Measurements from ENCODE around the gene IGSF5.

IGSF5 gene

DNA sequence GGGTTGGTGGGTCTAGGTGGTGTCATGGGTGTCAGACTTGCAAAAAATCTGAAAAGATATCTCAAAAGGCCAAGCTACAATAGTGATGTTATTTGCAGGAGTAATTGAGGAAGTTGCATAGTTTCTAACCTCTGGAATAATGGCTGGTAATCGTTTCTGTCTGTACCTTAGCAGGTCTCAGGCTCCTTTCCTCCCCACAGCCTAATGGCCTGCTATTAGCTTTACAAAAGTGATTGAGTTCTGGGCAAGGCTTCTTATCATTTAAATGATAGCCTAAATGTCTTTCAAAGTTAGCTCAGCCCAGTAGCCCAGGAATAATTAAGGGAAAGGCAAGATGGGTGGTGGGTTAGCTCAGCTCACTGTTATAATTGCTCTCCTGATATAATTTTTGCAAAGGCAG is 37.7 kb upstream of the IGSF5 start:
- Histone ChIP-seq H3K36me3 (no peaks in the 10 kb centered on the region), H3K9me3 (ENCODE audit: severe bottlenecking) (peaks cover 7% of the 10 kb centered on the region), H3K27ac (no peak overlapping the region), H3K4me3 (ENCODE audit: low read depth, low read length) (no peak overlapping the region), H3K27me3 (ENCODE audit: insufficient read depth, low read depth, severe bottlenecking) (no peaks in the 10 kb centered on the region)
- TF ChIP-seq, protein P1, sequence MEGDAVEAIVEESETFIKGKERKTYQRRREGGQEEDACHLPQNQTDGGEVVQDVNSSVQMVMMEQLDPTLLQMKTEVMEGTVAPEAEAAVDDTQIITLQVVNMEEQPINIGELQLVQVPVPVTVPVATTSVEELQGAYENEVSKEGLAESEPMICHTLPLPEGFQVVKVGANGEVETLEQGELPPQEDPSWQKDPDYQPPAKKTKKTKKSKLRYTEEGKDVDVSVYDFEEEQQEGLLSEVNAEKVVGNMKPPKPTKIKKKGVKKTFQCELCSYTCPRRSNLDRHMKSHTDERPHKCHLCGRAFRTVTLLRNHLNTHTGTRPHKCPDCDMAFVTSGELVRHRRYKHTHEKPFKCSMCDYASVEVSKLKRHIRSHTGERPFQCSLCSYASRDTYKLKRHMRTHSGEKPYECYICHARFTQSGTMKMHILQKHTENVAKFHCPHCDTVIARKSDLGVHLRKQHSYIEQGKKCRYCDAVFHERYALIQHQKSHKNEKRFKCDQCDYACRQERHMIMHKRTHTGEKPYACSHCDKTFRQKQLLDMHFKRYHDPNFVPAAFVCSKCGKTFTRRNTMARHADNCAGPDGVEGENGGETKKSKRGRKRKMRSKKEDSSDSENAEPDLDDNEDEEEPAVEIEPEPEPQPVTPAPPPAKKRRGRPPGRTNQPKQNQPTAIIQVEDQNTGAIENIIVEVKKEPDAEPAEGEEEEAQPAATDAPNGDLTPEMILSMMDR (IDR thresholded peaks at IDR 0.05; ENCODE audit: low read depth, low read length), result no peak
- no peak for DNase-seq

DNA sequence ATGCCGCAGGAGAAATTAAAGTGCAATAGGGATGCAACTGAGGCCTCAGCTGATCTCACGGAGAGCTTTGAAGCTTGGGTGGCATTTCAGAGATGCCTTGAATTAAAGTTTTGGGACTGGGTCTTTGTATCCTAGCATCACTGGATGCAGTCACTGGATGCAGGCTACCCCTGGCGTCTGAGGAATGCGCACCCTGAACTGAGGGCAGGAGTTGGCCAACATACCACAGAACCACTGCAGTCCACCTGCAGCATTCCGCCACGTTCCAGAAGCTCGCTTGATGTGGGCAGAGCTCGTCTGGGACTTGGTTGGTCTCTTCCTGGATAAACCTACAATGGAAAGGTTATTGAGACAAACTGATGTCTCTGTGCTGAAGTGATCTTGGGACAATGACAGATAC is 34.1 kb upstream of the IGSF5 start:
- Histone ChIP-seq H3K9me3 (ENCODE audit: severe bottlenecking) (peaks cover 2% of the 10 kb centered on the region), H3K27ac (no peak overlapping the region), H3K36me3 (no peaks in the 10 kb centered on the region), H3K27me3 (ENCODE audit: insufficient read depth, low read depth, severe bottlenecking) (no peaks in the 10 kb centered on the region), H3K4me3 (ENCODE audit: low read depth, low read length) (no peak overlapping the region)
- DNase-seq, result no peak
- TF ChIP-seq, protein P1 (IDR thresholded peaks at IDR 0.05; ENCODE audit: low read depth, low read length), result no peak

DNA sequence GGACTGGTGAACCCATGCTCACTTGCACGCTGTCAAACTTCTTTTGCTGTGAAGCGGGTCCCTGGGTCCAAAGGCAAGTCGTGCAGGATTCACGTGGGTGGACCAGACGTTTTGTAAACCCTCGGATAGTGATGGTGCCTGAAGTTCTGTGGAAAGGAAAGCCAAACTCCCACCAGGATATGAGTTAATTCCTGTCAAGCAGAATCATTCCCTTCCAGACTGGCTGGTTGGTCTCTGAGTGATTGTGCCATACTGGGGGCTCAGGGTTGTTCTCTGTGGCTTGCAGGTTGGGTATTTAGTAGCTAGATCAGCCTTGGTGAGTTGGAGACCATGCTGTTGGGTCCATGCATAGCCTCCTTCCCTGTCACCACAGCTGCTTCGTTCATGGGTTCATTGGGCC is 32.7 kb upstream of the IGSF5 start:
- DNase-seq, result no peak
- no peak overlapping the region for H3K4me3 ChIP-seq (ENCODE audit: low read depth, low read length)
- no peak overlapping the region for H3K27ac ChIP-seq
- H3K9me3 ChIP-seq (ENCODE audit: severe bottlenecking), result peaks cover 2% of the 10 kb centered on the region
- no peaks in the 10 kb centered on the region for H3K36me3 ChIP-seq
- no peaks in the 10 kb centered on the region for H3K27me3 ChIP-seq (ENCODE audit: insufficient read depth, low read depth, severe bottlenecking)
- TF ChIP-seq, protein P1 (IDR thresholded peaks at IDR 0.05; ENCODE audit: low read depth, low read length), result no peak

- TF ChIP-seq, protein P1 (IDR thresholded peaks at IDR 0.05; ENCODE audit: low read depth, low read length), result peak; percentile 68
- no peak overlapping the region for H3K4me3 ChIP-seq (ENCODE audit: low read depth, low read length)
- H3K27me3 ChIP-seq (ENCODE audit: insufficient read depth, low read depth, severe bottlenecking), result no peaks in the 10 kb centered on the region
- peaks cover 2% of the 10 kb centered on the region for H3K9me3 ChIP-seq (ENCODE audit: severe bottlenecking)
- DNase-seq, result peak; percentile 62
- H3K36me3 ChIP-seq, result no peaks in the 10 kb centered on the region
- H3K27ac ChIP-seq, result no peak overlapping the region
Observed at GRCh38 chr21:39712976-39713375, 32.0 kb upstream of the IGSF5 start.

DNA sequence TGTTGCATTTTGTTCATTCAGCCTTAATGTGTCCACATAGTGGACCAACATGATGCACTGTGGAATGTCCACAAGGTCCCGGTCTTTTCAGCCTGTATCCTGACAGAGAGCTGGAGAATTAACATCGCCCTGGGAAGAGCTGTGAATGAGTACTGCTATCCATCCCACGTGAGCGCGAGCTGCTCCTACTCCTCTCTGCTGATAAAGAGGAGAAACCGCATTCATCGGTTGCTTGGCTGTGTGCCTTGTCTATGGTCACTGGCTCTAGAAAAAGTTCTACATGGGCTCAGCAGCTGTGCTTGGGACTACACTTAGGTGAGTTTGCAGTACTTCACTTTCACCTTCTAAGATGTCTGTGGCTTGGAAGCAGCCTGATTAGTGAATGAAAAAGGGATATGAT is 31.1 kb upstream of the IGSF5 start:
- no peak overlapping the region for H3K27ac ChIP-seq
- H3K27me3 ChIP-seq (ENCODE audit: insufficient read depth, low read depth, severe bottlenecking), result no peaks in the 10 kb centered on the region
- H3K36me3 ChIP-seq, result no peaks in the 10 kb centered on the region
- DNase-seq, result no peak
- TF ChIP-seq, protein P1 (IDR thresholded peaks at IDR 0.05; ENCODE audit: low read depth, low read length), result no peak
- H3K9me3 ChIP-seq (ENCODE audit: severe bottlenecking), result peaks cover 2% of the 10 kb centered on the region
- H3K4me3 ChIP-seq (ENCODE audit: low read depth, low read length), result no peak overlapping the region

DNA sequence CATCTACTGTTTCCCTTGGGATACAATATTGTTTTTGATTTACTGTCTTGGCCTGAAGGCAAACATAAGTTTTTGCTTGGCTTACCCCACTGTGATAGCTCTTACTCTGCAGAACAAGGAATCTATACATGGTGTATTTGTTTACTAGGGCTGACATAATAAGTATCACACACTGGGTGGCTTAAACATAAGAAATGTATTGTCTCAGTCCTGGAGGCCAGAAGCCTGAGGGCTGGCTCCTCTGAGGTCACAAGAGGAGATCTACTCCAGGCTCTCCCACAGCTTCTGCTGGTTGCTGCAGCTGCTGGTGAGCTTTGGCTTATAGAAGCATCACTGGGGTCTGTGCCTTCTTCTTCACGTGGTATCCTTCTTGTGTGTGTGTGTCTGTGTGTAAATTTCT is 30.7 kb upstream of the IGSF5 start:
- Histone ChIP-seq H3K27me3 (ENCODE audit: insufficient read depth, low read depth, severe bottlenecking) (no peaks in the 10 kb centered on the region), H3K27ac (no peak overlapping the region), H3K4me3 (ENCODE audit: low read depth, low read length) (no peak overlapping the region), H3K9me3 (ENCODE audit: severe bottlenecking) (peaks cover 2% of the 10 kb centered on the region), H3K36me3 (no peaks in the 10 kb centered on the region)
- TF ChIP-seq, protein P1 (IDR thresholded peaks at IDR 0.05; ENCODE audit: low read depth, low read length), result no peak
- no peak for DNase-seq
